Stomach smooth muscle (tissue), 2 donors: ENCODE data around the gene TMEM165.

ENCODE experiments used
- H3K27ac ChIP-seq: one replicate; pipeline ENCODE4 v1.7.0; 2013; ENCODE audit warnings: mild to moderate bottlenecking, low read length, inconsistent platforms
- H3K27me3 ChIP-seq, 2 donors: one replicate each; pipeline ENCODE4 v1.7.0; 2013; ENCODE audit warnings: low read length in 2 of 2; ENCODE audit not compliant: insufficient read depth in 2 of 2, control insufficient read depth in 1 of 2
- H3K36me3 ChIP-seq, 2 donors: one replicate each; pipeline ENCODE4 v1.7.0; 2013; ENCODE audit warnings: low read length in 2 of 2; ENCODE audit not compliant: control insufficient read depth in 2 of 2, insufficient read depth in 2 of 2
- H3K4me1 ChIP-seq: one replicate; pipeline ENCODE4 v1.7.0; 2013; ENCODE audit warnings: low read length; ENCODE audit not compliant: control insufficient read depth, insufficient read depth
- H3K4me3 ChIP-seq, 2 donors: one replicate each; pipeline ENCODE4 v1.7.0; 2013; ENCODE audit warnings: low read length in 2 of 2
- H3K9ac ChIP-seq, 2 donors: one replicate each; pipeline ENCODE4 v1.7.0; 2013; ENCODE audit warnings: low read length in 2 of 2, mild to moderate bottlenecking in 1 of 2
- H3K9me3 ChIP-seq, 2 donors: one replicate each; pipeline ENCODE4 v1.7.0; 2013; ENCODE audit warnings: low read length in 2 of 2; ENCODE audit not compliant: control insufficient read depth in 2 of 2
- donor health status: healthy.
- donor health status: Pancreatic carcinoma.

The TMEM165 gene

GRCh38 chr4:55367084-55367722 is 28.6 kb upstream of the TMEM165 start:
- Histone ChIP-seq H3K4me3 (no peak overlapping the region), H3K27ac (no peak overlapping the region), H3K4me1 (no peaks in the 10 kb centered on the region), H3K9ac (no peak overlapping the region), H3K36me3 (peaks cover 3 to 5% of the 10 kb centered on the region in 2 donors), H3K9me3 (no peaks in the 10 kb centered on the region), H3K27me3 (no peaks in the 10 kb centered on the region)

DNA sequence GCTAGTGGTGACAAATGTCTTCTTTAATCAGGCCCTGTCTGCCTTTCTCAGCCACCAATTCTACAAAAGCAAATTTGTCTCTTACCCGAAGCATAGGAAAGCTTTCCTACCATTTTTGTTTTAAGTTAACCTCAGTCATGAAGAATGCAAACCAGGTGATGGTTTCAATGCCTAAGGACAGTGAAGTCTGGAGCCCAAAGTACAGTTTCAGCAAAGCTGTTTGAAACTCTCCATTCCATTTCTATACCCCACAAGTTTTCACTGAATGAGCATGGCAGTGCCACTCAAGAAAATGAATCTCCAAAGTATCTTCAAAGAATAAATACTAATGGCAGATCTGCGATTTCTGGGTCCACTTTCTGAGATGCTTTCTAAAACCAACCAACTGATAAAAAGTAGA is 25.8 kb upstream of the TMEM165 start:
- no peaks in the 10 kb centered on the region for H3K27me3 ChIP-seq
- H3K27ac ChIP-seq, result no peak overlapping the region
- H3K9ac ChIP-seq, result no peak overlapping the region
- no peaks in the 10 kb centered on the region for H3K9me3 ChIP-seq
- H3K36me3 ChIP-seq, result peaks cover under 1 to 4% of the 10 kb centered on the region in 2 donors
- H3K4me3 ChIP-seq, result no peak overlapping the region
- no peaks in the 10 kb centered on the region for H3K4me1 ChIP-seq

GRCh38 chr4:55372259-55372658 is 23.5 kb upstream of the TMEM165 start:
- no peaks in the 10 kb centered on the region for H3K4me1 ChIP-seq
- no peaks in the 10 kb centered on the region for H3K9me3 ChIP-seq
- H3K9ac ChIP-seq, result no peak overlapping the region
- H3K27ac ChIP-seq, result no peak overlapping the region
- H3K27me3 ChIP-seq, result no peaks in the 10 kb centered on the region
- no peak overlapping the region for H3K4me3 ChIP-seq
- H3K36me3 ChIP-seq, result peaks cover 0 to 4% of the 10 kb centered on the region in 2 donors

GRCh38 chr4:55373461-55373860 is 22.3 kb upstream of the TMEM165 start:
- Histone ChIP-seq H3K27me3 (no peaks in the 10 kb centered on the region), H3K4me1 (no peaks in the 10 kb centered on the region), H3K9ac (no peak overlapping the region), H3K36me3 (peaks cover 0 to 4% of the 10 kb centered on the region in 2 donors), H3K9me3 (no peaks in the 10 kb centered on the region), H3K4me3 (no peak overlapping the region), H3K27ac (no peak overlapping the region)

DNA sequence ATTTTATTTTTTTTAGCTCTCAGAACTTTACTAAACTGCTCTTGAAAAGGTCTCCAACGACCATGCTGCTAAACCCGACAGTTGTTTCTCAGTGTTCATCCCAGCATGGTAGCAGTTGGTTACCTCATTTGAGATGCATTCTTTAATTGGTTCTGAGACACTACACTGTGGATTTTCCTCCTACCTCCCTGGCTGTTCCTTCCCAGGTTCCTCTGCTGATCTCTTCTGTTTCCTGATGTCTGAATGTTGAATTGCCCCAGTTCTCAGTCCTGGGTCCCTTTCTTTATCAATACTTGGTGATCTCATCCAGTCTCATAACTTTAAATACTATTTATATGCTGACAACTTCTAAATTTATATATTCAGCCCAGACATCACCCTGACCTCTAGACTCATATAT is 19.1 kb upstream of the TMEM165 start:
- Histone ChIP-seq H3K27me3 (no peaks in the 10 kb centered on the region), H3K27ac (no peak overlapping the region), H3K9me3 (no peaks in the 10 kb centered on the region), H3K4me1 (no peaks in the 10 kb centered on the region), H3K9ac (no peak overlapping the region), H3K36me3 (peaks cover 0 to 3% of the 10 kb centered on the region in 2 donors), H3K4me3 (no peak overlapping the region)

GRCh38 chr4:55378617-55379467 is 16.9 kb upstream of the TMEM165 start:
- H3K27me3 ChIP-seq, result no peaks in the 10 kb centered on the region
- no peaks in the 10 kb centered on the region for H3K9me3 ChIP-seq
- no peaks in the 10 kb centered on the region for H3K36me3 ChIP-seq
- H3K27ac ChIP-seq, result no peak overlapping the region
- H3K4me1 ChIP-seq, result no peaks in the 10 kb centered on the region
- no peak overlapping the region for H3K4me3 ChIP-seq
- no peak overlapping the region for H3K9ac ChIP-seq

- Histone ChIP-seq H3K36me3 (no peaks in the 10 kb centered on the region), H3K9me3 (no peaks in the 10 kb centered on the region), H3K4me1 (no peaks in the 10 kb centered on the region), H3K27me3 (no peaks in the 10 kb centered on the region), H3K4me3 (no peak overlapping the region), H3K9ac (no peak overlapping the region), H3K27ac (no peak overlapping the region)
Observed at GRCh38 chr4:55380576-55380975, 15.2 kb upstream of the TMEM165 start.

- Histone ChIP-seq H3K27me3 (no peaks in the 10 kb centered on the region), H3K4me1 (no peaks in the 10 kb centered on the region), H3K4me3 (no peak overlapping the region), H3K36me3 (no peaks in the 10 kb centered on the region), H3K9me3 (no peaks in the 10 kb centered on the region), H3K27ac (no peak overlapping the region), H3K9ac (no peak overlapping the region)
Observed at GRCh38 chr4:55381502-55381901, 14.3 kb upstream of the TMEM165 start.

GRCh38 chr4:55382488-55383003 is 13.2 kb upstream of the TMEM165 start:
- H3K36me3 ChIP-seq, result no peaks in the 10 kb centered on the region
- H3K4me1 ChIP-seq, result no peaks in the 10 kb centered on the region
- H3K9ac ChIP-seq, result no peak overlapping the region
- no peak overlapping the region for H3K4me3 ChIP-seq
- H3K27ac ChIP-seq, result no peak overlapping the region
- H3K27me3 ChIP-seq, result no peaks in the 10 kb centered on the region
- H3K9me3 ChIP-seq, result no peaks in the 10 kb centered on the region

- Histone ChIP-seq H3K9ac (no peak overlapping the region), H3K4me1 (no peaks in the 10 kb centered on the region), H3K9me3 (no peaks in the 10 kb centered on the region), H3K4me3 (no peak overlapping the region), H3K27me3 (no peaks in the 10 kb centered on the region), H3K36me3 (no peaks in the 10 kb centered on the region), H3K27ac (no peak overlapping the region)
Observed at GRCh38 chr4:55385201-55385649, 10.5 kb upstream of the TMEM165 start.

DNA sequence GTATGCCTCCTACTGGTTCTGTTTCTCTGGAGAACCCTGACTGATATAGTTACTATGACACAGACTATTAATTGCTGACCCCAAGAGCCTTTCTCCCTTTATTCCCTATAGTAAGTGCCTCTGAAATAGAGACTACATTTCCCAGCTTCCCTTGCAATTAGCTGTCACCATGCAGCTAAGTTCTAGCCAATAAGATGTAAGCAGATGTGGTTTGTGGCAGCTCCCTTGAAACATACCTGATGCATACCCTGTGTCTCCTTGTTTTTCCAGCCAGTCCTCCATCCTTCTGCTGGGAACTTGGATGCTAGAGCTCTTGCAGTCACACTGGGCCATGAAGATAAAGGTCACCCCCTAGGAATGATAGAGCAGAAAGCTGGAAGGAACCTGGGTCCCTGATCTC is 9.7 kb upstream of the TMEM165 start:
- Histone ChIP-seq H3K27ac (no peak overlapping the region), H3K4me1 (no peaks in the 10 kb centered on the region), H3K4me3 (no peak overlapping the region), H3K36me3 (no peaks in the 10 kb centered on the region), H3K9ac (no peak overlapping the region), H3K27me3 (no peaks in the 10 kb centered on the region), H3K9me3 (no peaks in the 10 kb centered on the region)
